Uterus (tissue), 2 donors: Measurements from ENCODE around the gene SLC5A9.

ENCODE experiments used
- POLR2A ChIP-seq, 2 donors: fragments of 450-650 bp; IDR thresholded peaks; one replicate each; pipeline ENCODE4 v1.6.1; 2016; ENCODE audit warnings: antibody characterized with exemption in 2 of 2, mild to moderate bottlenecking in 1 of 2, moderate library complexity in 1 of 2
- TF ChIP-seq, protein P1 (sequence below), 4 experiments: fragments of 200-600 bp in 2 of 4; fragments of 450-650 bp in 2 of 4; sonication (generic) in 2 of 4; IDR thresholded peaks; one replicate each; pipeline ENCODE4 v1.5.1; 2016 to 2019; ENCODE audit warnings: antibody characterized with exemption in 4 of 4, mild to moderate bottlenecking in 2 of 4, moderate library complexity in 1 of 4

DNA sequence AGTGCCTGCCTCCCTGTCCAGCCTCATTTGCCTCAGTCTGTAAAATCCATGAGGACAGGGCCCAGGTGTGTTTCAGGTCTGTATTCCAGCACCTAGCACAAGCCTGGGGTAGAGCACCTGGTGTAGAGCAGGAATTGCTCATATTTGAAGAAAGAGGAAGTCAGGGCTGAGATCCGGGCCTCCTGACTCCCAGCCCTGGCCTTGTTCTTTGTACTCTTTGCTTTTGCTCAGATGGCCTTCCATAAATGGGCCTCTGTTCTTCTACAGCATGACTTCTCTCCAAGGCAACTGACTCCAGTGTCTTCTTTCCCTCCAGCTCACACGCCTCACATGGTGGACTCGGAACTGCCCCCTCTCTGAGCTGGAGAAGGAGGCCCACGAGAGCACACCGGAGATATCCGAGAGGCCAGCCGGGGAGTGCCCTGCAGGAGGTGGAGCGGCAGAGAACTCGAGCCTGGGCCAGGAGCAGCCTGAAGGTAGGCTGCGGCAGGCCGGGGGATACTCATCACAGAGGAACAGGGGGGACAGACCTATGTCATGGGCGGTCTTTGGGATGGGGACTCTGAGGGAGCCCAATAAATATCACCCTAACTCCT, 19.7 kb downstream of the SLC5A9 start:
- TF ChIP-seq, protein P1, sequence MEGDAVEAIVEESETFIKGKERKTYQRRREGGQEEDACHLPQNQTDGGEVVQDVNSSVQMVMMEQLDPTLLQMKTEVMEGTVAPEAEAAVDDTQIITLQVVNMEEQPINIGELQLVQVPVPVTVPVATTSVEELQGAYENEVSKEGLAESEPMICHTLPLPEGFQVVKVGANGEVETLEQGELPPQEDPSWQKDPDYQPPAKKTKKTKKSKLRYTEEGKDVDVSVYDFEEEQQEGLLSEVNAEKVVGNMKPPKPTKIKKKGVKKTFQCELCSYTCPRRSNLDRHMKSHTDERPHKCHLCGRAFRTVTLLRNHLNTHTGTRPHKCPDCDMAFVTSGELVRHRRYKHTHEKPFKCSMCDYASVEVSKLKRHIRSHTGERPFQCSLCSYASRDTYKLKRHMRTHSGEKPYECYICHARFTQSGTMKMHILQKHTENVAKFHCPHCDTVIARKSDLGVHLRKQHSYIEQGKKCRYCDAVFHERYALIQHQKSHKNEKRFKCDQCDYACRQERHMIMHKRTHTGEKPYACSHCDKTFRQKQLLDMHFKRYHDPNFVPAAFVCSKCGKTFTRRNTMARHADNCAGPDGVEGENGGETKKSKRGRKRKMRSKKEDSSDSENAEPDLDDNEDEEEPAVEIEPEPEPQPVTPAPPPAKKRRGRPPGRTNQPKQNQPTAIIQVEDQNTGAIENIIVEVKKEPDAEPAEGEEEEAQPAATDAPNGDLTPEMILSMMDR (IDR thresholded peaks at IDR 0.05), result no peak
- TF ChIP-seq POLR2A (IDR thresholded peaks at IDR 0.05), result no peak
